Activated CD8-positive, alpha-beta memory T cell treated with anti-CD3 and anti-CD28 coated beads for 4 hours (primary cell): Measurements from ENCODE around the gene KRT1.
"Not testable (repeated sequence)": the region's sequence is repeated elsewhere in the genome, so short reads cannot be mapped to it uniquely, and the experiment has no call there.

Experiments used
- DNase-seq, 2 donors: peaks; one replicate each; pipeline ENCODE4 v3.0.0-alpha.2; 2020; ENCODE audit warnings: low read depth in 2 of 2

KRT1 gene

DNA sequence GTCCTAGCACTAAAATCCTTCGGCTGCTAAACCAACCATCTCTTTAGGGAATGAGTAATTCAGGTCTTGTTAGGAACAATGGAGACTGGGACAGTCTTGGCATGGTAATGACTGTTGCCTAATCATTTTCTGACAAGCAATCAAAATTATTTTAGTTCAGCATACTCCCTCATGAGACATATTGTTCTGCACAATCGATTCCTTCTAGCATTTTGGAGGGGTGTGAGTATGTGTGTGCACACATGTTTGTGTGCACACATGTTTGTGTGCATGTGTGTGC is 2.1 kb upstream of the KRT1 start:
- no peak for DNase-seq

DNA sequence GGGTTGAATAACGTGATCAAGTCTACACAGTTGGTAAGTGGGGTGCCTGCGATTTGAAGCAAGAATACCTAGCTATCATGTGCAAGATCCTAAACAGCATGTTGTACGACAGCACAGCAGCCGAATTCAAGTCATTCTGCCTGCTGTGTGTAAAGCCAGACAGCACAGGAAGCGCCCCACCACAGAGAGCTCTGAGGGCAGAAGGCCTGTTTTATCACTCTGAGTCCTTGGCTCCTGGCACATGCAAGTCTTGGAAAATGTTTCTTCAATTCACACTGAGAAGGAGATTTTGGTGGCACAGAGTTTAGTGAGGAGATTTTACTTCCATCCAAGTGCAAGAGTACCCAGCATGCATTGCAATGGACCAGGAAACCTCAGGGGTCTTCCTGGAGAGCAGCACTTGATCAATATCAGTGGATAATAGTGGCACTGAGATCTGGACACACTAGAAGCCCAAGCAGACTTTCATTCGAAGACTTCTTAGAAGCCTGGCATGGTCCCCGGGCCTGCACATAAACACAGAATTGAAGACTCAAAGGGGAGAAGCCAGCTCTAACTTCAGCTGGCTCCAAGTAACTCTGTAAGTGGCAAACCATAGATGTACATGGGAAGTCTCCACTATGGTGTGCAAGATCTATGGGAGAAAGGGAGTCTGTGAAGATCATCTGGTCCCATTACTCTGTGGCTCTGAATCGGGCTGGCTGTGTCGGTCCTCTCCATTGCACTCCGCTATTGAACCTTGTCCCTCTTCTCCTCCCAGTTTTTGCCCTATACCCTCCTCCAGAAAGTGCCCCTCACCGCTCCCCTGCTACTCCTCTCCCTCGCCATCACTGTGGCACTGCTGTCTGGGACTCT is 1.5 kb upstream of the KRT1 start:
- peak in 1 of 2 donors; percentile 6 for DNase-seq

GRCh38 chr12:52679875-52680274 is 332 bp downstream of the KRT1 start:
- no peak for DNase-seq

DNA sequence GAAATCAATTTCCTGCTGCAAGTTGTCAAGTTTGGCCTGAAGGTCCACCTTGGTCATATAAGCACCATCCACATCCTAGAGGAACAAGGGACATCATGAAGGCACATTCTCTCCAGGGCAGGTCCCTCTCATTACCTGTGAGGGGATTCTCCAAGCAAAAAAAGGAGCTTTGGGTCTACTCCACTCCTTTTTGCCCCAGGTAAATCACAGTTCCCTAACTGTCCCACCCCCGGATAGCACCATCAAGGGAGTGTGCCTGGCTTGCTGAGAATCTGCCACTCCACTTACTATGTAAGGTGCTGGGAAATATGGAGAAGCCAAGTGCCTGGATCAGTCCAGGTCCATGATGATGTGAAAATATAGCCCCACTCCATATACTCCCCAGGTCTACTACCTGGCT is 2.5 kb downstream of the KRT1 start:
- DNase-seq, result no peak

DNA sequence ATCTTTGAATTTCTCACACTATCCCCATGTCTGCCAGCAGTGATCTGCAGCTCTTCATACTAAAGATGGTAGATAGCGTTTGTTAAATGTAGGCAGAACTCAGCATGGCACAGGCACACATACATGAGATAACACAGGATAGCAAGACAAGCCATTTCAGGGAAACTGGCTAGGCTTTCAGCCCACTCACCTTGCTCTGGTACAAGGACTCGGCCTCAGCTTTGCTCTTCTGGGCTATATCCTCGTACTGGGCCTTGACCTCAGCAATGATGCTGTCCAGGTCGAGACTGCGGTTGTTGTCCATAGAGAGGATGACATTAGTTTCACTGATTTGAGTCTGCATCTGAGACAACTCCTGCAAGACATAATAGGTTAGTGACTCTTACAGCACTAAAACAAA is 3.1 kb downstream of the KRT1 start:
- DNase-seq, result no peak

GRCh38 chr12:52676163-52676562 is 4.0 kb downstream of the KRT1 start:
- no peak for DNase-seq

GRCh38 chr12:52675301-52675701 is 4.9 kb downstream of the KRT1 start:
- DNase-seq, result no peak

DNA sequence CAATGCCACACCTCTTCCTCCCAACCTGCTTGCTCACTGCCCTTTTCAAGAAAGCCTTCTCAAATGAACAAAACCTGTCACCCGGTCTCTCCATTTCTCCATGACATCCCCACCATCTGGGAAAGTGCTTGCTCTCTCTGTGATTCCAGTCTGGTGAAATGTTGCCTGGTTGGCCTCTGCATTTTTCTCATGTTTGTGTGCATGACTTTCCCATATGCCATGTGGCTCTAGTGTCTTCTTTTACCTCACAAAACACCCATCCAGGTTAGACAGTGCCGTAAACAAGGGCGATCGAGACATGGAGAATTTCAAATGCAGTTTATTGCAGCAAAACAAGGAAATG is 5.8 kb downstream of the KRT1 start:
- no peak for DNase-seq

GRCh38 chr12:52673713-52674432 is 6.3 kb downstream of the KRT1 start:
- DNase-seq, result no peak

- no peak for DNase-seq
Observed at GRCh38 chr12:52673217-52673616, 7.0 kb downstream of the KRT1 start.

- no peak for DNase-seq
Observed at GRCh38 chr12:52672321-52672933, 7.8 kb downstream of the KRT1 start.

- no peak for DNase-seq
Observed at GRCh38 chr12:52670961-52671360, 9.2 kb downstream of the KRT1 start.

- DNase-seq, result no peak
Observed at GRCh38 chr12:52670506-52670905, 9.7 kb downstream of the KRT1 start.

GRCh38 chr12:52669941-52670340 is 10.3 kb downstream of the KRT1 start:
- not testable (repeated sequence) for DNase-seq

DNA sequence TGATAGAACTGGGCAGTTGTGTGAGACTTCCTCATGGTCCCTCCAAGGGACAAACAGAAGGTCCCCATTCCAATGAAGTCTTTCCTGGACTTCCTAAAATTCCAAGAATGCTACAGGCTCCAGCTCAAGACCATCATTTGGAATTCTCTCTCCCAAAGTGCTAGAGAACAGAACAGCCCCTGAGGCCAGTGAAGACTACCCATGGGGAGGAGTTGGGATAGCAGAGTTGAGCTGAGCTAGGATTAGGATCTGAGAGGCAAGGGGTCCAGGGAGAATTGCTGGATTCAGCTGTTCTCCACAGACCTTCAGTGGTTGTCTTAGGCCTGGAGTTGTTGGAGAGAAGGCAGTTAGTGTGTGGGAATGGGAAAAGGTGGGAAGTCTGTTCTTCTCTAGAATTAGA is 10.8 kb downstream of the KRT1 start:
- DNase-seq, result no peak

- DNase-seq, result no peak
Observed at GRCh38 chr12:52667931-52668330, 12.3 kb downstream of the KRT1 start.

- DNase-seq, result no peak
Observed at GRCh38 chr12:52667509-52667908, 12.7 kb downstream of the KRT1 start.

GRCh38 chr12:52666471-52666870 is 13.7 kb downstream of the KRT1 start:
- no peak for DNase-seq

DNA sequence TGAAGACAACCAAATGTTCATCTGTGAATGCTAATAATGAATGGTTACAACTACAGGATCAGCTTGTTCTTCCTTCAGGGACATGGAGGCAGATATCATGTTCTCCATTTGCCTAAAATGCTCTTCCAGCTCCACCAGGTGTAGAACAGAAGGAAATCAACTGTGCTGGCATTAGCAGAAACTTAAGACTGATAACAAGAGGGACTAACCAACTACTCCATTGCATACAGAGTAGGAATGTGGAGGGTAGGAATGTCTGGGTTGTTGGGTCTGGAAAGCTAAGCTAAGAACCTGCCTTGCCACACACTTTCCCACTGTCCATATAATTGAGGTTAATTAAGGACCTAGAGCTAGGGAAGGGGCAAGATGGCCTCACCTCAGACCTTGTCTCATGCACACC is 16.8 kb downstream of the KRT1 start:
- DNase-seq, result no peak

GRCh38 chr12:52662918-52663229 is 17.3 kb downstream of the KRT1 start:
- DNase-seq, result no peak

- no peak for DNase-seq
Observed at GRCh38 chr12:52662093-52662917, 17.9 kb downstream of the KRT1 start.

- no peak for DNase-seq
Observed at GRCh38 chr12:52661668-52662067, 18.5 kb downstream of the KRT1 start.
